GM12891 (cell line): ENCODE measurements around the gene EXOC7.

Experiments used
- POLR2A ChIP-seq: IDR thresholded peaks from 2 replicates; pipeline ENCODE4 v1.6.1; 2011; ENCODE audit warnings: low read depth, low read length, control low read depth
- TAF1 ChIP-seq: IDR thresholded peaks from 2 replicates; pipeline ENCODE4 v1.6.1; 2011; ENCODE audit warnings: low read depth, low read length, control low read depth

DNA sequence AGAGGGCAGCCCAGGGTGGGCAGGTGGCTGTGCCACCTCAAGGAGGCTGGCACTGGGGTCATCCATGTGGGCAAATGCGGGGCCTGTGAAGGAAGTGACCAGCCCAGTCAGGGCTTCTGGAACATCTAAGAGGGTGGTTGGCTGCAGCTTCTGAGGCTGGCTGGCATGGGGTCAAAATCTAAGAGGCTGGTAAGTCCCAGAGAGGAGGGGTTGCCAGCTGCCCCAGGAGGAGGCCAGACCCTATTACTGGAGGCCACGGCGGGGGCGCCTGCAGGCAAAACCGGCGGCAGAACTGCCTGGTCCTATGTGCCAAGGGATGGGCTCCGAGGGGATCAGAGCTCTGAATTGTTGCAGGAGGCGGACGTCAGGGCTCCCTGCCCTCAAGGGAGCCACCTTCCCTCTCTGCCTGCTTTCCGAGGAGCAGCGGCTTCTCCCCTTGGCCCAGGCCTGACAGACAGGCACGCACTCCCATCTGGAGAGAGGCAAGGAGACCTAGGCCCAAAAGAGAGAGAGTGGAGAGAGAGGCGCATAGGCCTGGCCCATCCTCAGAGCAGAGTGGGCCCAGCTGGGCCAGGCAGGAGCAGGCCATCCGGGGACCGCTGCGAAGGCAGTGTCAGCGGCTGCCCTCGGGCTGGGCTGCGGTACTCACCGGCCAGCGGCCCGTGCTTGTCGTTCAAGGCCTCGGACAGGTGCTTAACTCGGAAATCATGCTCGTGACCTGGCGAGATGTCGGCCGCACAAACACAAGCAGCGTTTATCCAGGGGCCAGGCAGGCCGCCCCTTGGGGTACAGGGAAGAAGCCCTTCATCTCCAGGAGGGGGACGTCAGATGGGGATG, 13.7 kb downstream of the EXOC7 start:
- TF ChIP-seq POLR2A = no peak
- no peak for TF ChIP-seq TAF1
